HG02973 (cell line): Measurements from ENCODE around the gene RAB5IF.
"Not testable (repeated sequence)": the region's sequence is repeated elsewhere in the genome, so short reads cannot be mapped to it uniquely, and the experiment has no call there.

ENCODE experiments used
- ATAC-seq: cut with Tn5 transposase; IDR thresholded peaks from one replicate; pipeline ENCODE4 v1.9.1; 2021; ENCODE audit warnings: moderate library complexity; ENCODE audit not compliant: unreplicated experiment

Gene RAB5IF

DNA sequence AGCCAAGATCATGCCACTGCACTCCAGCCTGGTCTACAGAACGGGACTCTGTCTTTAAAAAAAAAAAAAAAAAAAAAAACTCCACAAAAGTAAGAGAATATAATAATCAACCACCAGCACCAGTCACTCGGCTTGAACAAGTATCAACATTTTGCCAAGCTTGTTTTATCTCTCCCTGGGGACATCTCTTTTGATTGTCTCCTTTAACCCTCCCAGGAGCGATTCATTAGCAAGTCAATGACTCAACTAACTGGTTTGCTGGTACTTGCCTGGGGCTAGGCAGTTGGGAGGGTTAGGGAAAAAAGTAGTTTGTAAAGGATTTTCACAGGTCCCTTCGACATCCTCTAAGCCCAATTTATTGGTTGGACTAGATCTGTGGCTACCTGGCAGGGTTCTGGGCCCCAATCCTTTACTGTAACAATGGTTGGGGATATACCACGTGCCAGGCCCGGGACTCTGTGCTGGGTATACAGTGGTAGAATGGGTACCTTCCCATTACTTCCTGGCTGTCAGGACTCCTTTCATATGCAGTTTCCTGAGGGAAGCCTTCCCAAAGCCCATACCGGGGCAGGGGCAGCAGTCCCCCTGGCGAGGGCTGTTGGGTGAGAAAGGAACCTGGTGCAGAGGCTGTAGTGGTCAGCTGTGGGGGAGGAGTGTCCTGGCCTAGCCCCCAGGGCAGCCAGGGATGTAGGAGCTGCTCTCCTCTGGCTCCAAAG is 20.0 kb upstream of the RAB5IF start:
- ATAC-seq, result no peak

DNA sequence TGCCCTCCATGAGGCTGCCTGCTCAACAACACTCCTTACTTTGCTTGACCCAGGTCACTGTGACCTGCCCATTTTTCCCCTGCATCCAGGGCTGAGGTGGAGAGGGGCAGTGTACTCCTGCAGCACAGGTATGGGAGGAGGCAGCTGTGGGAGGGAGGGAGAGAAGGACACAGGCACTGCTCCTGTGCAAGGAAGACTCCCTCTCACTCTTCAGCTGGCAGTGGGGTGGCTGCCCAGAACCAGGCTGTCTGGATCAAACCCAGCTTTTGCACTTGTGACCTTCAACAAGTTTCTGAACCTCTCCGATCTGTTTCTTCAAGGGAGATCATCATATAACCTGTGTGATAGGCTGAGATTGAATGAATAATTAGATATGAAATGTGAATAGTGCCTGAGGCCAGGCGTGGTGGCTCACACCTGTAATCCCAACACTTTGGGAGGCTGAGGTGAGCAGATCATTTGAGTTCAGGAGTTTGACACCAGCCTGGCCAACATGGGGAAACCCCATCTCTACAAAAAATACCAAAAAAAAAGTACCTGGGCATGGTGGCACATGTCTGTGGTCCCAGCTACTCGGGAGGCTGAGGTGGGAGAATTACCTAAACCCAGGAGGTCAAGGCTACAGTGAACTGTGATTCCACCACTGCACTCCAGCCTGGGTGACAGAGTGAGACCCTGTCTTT is 18.1 kb upstream of the RAB5IF start:
- no peak for ATAC-seq

DNA sequence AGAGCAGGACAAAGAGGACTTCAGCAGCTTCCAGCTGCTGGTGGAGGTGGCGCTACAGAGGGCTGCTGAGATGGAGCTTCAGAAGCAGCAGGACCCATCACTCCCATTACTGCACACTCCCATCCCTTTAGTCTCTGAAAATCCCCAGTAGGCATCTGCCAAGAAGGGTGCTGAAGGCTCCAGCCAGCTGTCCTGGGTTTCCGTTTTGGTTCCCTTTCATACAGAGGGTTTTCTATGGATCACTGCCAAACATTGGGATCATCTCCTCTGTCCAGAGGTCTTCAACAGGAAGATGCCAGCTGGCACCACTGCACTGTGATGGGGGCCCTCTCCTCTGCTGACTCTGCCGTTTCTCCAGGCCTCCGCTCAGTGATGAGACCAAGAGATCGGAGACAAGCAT is 14.3 kb upstream of the RAB5IF start:
- no peak for ATAC-seq

DNA sequence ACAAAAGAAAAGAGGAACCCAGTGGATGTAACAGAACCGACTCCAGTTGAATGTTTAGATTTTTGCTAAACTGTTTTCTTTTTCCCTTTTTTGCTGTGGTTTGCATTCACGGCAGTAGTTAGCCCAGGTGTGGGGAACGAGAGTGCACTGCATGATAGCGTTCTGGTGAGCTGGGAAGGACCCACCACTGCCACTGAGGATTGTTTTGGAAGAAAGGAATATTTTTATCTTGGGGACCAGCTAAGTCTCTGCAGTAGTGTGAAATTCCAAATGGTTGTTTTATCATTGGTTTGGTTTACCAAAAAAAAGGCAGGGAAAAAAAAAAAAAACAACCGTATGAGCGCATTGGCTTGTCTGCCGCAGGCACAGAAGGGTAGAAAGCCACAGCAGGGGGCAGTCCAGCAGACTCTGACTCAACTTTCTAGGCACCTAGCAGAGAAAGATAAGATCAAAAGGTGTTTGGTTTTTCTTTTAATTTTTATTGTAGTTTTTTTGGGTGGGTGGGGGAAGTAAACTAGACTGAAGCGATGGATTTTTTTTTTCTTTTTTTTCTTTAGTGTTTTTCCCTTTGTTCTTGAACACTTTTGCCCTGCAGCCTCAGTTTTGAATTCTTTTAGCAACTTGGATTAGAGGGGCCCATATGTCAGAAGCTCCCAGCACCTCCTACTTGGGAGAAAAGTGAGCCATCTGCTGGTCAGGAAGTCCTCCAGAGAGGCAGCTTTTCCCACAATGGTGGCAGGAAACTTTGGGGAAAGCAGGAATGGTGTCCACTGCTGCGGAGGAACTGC is 13.5 kb upstream of the RAB5IF start:
- no peak for ATAC-seq

DNA sequence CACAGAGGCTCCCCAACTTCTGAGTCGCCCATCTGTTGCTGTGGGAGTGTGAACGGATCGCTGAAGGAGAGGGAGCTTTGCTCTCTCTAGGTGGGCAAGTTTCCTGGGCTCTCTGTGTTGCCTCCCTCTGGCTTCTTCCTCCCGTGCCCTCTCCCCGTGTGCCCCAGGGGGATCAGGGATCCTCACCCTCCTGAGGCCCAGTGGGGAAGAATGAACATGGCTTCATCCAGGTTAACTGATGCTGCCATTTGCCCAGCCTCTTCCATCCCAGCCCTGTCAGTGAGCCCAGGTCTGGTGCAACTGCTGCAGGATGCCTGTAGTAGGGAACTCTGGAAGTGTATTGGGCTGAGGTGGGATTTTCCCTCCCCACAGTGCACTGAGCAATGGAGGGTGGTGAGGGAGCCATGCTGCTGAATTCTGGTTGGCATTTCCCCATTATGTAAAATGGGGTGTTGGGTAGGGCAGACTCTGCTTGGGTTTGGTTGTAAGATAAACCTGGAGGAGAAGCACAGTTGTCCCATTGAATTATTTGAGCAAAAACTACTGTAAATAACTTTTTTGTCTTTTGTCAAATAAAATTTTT is 12.1 kb upstream of the RAB5IF start:
- ATAC-seq, result no peak

DNA sequence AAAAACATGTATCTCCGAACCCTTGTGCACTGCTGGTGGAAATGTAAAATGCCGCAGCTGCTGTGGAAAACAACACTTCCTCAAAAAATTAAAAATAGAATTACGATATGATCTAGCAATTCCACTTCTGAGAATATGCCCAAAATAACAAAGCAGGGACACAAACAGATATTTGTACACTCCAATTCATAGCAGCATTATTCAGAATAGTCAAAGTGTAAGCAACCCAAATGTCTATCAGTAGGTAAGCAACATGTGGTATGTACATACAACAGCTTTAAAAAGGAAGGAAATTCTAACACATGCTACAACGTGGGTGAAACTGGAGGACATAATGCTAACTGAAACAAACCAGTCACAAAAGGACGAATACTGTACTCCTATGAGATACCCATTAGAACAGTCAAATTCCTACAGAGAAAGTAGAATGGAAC is 5.7 kb upstream of the RAB5IF start:
- no peak for ATAC-seq

DNA sequence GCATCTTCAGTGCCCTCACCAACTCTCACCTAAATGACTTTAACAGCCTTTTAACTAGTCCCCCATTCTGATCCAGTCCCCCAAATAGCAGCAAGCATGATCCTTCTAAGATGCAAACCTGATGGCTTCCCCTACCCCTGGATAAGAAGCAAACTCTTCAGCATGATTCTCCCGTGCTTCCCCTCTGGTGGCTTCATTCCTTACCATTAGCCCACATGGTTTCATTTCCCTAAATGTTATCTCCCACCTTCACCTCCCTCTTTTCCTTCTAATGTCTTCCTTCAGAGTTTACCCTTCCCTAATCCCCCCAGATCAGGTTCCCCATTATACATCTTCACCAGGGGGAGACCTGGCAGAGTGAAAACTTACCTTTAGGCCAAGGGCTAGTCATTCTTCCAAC is 4.0 kb upstream of the RAB5IF start:
- ATAC-seq, result no peak

DNA sequence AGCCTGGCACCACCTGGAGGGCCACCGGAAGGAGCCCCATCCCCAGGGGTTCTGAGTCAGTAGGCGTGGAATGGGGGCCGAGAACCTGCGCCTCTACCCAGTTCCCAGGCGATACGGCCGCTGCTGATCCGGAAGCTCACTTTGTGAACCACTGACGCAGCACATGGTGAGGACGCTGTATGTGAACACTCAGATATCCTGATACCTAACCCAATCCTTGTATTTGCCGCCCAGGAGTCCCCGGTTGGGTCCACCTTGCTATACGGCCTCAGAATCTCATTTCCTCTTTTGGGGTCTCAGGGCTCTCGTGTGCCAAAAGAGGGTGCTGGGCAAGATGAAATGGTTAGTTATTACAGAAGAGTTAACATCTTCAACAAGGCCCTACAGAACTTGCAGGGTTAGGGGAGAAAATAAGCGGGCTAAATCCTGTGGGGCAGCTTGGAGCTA is 604 bp upstream of the RAB5IF start:
- ATAC-seq, result peak; percentile 23

DNA sequence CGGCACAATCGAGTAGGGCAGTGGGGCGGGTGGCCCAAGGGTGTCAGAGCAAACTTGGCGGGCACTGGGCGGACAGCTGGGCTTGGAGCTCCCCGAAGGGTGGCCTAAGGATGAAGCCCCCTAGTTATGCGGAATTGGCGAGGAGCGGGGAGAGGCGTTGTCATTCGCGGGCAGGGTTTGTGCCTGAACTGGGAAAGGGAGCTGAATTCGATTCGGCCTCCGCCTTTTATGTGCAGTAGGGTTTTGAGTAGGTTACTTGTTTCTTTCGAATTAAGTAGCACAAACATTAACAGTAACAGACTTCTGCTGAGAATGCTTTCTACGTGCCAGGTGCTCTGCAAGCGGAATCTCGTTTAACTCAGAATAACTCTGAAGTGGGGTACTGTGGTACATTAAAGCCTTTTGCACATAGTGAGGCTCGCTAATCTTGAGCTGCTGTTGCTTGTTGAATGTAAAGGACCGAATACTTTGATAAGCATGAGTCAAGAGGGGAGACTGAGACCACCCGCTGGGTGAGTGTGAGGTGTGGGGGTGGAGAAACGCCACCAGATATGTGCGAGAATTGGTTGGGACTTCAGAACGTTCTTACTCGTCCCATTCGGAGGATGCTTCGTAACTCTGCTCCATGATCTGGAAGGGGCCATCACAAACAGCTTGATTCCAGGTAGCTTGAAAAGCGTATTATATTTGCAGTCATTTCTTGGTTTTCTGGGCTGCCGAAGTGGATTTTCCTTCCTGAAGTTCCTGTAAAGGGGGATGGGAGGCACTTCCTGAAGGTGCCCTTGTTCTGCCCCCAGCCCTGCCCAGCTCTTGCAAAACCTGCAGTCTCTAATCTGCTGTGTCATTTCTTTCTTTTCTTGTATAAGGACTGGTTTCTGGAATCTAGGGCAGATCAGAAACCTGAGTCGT is 833 bp downstream of the RAB5IF start:
- ATAC-seq, result no peak

DNA sequence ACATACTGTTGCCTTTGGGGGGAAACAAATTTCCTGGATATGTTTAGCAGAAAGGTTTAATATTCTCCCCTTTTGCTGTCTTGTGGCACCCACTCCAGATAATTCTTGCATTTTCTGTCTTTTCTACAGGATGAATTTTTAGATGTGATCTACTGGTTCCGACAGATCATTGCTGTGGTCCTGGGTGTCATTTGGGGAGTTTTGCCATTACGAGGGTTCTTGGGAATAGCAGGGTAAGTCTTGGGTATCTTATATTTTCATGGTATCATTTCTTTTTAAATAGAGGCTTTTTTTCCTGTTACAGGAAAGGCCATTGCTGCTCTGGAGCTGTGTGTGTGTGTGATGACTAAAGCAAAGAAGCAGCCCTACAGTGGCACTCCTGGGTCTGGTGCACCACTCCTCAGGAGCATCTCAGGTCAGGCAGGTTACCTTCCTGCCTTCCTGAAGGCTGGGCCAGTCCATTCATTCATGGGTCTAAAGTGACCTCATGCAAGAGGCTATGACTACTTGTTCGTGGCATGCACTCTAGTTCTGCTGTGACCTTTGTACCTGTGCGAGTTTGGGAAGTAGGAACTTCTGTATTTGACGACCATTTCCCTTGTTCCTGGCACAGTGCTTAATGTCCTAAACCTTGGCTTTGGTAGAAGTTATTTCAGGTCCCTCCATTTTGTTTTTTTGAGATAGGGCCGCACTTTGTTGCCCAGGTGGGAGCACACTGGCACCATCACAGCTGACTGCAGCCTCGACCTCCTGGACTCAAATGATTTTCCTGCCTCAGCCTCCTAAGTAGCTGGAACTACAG is 2.2 kb downstream of the RAB5IF start:
- no peak for ATAC-seq

DNA sequence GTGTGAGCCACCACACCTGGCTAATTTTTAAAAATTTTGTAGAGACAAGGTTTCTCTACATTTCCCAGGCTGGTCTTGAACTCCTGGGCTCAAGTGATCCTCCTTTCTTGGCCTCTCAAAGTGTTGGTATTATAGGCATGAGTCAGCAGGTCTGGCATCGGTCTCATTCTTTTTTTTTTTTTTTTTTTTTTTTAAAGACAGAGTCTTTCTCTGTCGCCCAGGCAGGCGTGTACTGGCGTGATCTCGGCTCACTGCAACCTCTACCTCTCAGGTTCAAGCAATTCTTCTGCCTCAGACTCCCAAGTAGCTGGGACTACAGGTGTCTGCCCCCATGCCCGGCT is 2.8 kb downstream of the RAB5IF start:
- not testable (repeated sequence) for ATAC-seq

DNA sequence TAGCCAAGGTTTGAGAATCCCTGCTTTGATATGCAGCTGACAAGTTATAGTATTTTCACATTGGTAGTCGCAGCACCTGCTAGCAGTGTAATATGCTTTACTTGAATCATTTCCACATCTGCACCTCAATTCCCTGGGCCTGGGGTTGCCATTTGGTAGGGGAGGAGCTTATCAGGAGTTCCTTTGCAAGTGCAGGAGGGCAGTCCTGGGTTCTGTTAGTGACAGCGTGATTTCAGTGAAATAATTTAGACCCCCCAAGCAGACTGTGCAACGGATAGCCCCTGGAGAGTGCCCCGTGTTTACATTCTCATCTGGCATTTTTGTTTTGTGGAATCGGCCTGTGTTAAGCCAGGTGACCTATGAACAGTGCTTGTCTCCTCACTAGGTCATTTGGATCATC is 6.0 kb downstream of the RAB5IF start:
- ATAC-seq, result no peak

DNA sequence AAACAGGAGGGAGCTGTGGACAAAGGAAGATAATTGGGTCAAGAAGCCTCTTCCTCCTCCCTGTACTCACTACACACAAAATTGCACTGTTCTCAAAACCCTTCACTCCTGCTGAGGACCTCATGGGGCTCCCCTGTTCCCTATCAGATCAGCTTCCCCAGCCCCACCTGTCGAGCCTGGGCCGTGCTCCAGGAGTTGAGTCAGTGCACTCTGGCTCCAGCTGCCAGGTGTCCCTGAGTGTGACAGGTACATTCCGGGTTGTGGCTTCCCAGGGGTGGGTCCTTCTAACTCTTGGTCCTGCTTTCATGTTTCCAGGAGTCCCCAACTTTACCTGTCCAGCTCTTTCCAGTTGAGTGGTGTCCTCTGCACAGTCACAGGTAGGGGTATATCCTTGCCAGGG is 8.4 kb downstream of the RAB5IF start:
- ATAC-seq, result no peak

DNA sequence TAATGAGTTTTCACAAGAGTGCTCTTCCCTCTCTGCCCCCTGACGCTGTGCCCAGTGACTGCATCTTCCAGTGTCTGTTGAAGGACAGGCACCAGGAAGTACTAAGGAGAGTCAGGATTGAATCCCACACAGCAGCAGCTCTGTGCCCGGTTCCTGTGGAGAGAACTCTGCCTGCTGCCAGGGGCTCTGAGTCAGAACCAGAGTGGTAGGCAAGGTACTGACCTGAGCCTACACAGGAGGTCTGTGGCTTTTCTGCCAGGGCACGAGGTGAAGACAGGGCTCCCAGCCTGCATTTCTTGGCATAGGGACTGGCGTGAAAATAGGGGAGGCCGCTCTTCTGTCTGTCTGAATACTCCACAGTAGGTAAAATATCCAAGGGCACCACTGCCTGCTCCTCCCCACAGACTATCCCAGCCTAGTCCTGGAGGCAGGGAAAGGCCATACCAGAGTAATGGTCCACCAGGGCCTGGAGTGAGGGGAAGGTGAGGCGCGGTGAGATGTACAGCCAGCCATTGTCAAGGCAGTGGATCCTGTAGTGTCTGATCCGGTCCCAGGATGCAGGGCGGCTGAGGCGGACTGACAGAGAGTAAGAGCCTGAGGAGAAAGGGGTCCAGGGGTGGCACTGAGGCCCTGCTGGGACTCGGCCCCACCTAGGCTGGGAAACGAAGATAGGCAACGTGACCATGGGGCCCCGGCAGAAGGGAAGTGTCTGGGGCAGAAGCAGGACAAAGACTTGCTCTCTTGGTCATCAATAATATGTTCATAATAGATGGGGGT is 9.4 kb downstream of the RAB5IF start:
- ATAC-seq, result no peak

DNA sequence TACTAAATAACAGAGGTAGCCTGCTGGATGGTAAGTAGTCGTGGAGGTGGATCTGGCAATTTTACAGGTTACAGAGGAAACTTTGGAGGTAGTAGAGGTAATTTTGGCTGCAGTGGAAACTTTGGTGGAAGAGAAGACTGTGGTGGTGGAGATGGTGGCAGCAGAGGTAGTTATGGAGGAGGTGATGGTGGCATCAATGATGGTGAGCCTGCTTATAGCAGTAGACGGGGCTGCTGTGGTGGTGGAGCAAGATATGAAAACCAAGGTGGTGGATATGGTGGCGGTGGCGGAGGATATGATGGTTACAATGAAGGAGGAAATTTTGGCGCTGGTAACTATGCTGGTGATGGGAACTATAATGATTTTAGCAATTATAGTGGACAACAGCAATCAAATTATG is 15.3 kb downstream of the RAB5IF start:
- ATAC-seq, result no peak

DNA sequence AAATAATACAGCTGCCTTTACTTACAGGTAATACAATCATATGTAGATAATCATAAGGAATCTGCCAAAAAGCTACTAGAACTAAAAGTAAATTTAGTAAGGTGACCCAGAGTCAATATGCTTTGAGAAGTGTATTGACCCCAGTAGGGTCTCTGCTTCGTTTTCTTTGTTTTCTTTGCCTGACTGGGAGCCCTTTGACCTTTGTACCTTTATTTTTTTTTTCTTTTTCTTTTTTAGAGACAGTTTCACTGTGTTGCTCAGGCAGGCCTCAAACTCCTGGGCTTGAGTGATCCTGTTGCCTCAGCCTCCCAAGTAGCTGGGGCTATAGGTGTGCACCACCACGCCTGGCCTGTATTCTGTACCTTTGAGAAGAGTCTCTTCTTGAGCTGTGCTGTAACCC is 17.9 kb downstream of the RAB5IF start:
- no peak for ATAC-seq

DNA sequence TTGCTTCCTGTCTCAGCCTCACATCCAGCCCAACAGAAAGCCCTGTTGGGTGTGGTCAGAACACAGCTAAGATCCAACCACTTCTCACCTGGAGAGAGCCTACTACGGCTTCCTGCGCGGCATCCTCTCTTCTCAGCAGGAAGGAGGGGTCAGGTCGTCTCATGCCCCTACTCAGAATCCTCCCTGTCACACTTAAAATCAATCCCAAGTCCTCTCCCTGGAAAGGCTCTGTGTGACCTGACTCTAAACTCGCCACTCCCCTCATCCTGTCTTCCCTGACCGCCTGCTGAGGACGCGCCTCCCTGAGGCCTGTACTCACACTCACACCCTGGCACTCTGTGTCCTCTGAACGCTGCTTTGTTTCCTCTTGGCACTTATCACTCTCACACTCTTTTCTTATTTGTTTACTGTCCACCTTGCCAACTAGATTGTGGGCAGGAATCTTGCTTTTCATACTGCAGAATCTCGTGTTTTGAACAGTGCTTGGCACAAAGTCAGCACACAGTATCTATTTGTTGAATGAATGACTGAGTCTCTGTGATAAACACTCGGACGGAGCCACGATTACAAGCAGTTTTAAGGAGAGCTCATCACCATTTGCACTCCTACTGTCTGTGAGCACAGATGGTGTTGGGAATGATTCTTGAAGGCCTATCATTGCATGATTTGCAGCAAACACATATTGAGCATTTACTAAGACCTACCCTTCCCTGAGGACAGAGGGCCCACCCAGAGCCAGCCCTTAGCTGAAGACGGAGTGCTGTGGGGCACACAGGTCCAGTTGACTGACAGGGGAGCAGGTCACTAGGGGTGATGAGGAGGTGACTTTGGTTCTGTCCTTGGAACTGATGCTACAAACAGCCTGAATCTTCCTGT is 18.7 kb downstream of the RAB5IF start:
- no peak for ATAC-seq

DNA sequence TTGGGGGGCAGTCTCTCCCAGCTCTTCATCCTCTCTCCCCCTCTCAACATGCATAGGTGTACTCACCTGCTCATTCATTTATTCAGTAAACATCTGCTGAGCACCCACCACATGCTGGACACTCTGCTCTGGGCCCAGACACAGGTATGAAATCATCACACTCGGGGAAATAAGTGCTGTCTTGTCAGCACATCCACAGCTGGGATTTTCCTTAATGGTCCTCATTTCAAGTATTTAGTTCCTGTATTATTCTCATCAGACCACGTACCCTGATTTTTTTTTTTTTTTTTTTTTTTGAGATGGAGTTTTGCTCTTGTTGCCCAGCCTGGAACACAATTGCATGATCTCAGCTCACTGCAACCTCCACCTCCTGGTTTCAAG is 19.4 kb downstream of the RAB5IF start:
- ATAC-seq, result no peak
